GM12878 (cell line): Measurements from ENCODE around the gene CTRL. TPM values are rescaled to one million over a fixed set of nuclear protein-coding genes. Genes with fewer than 3 reads are reported as not detected.

Experiments used
- ATAC-seq: fragments of 200-7000 bp; cut with Tn5 transposase; 3 replicates; pipeline ENCODE4 v1.9.1; 2020; ENCODE audit warnings: mild to moderate bottlenecking, moderate library complexity
- BruUV-seq: library from RNA; stranded (reverse); fragments of 400-500 nt; replicated peaks from 2 replicates; lab custom pipeline; 2021; lab: Mats Ljungman, UMichigan
- CTCF ChIA-PET: fragments of 300-600 bp; sonication (Branson Sonifier 250); formaldehyde crosslinking; extraction: SDS; loops from one replicate; lab custom pipeline; 2021; ENCODE audit warnings: inconsistent platforms; lab: Yijun Ruan, JAX
- POLR2A ChIA-PET: fragments of 350-600 bp; formaldehyde crosslinking; extraction: SDS; loops from one replicate; lab custom pipeline; 2021; ENCODE audit warnings: inconsistent platforms; lab: Charles Lee
- RAD21 ChIA-PET: fragments of 300-600 bp; sonication (Branson Sonifier 250); formaldehyde crosslinking; loops from one replicate; lab custom pipeline; 2023; ENCODE audit warnings: antibody characterized with exemption; ENCODE audit not compliant: unreplicated experiment; lab: Charles Lee
- SMC1A ChIA-PET: fragments of 300-600 bp; sonication (Branson Sonifier 250); formaldehyde crosslinking; loops from one replicate; lab custom pipeline; 2023; ENCODE audit not compliant: unreplicated experiment, uncharacterized antibody; lab: Charles Lee
- DNase-seq: peaks from one replicate; pipeline ENCODE4 v3.0.0-alpha.2; 2011; ENCODE audit warnings: low read depth, low spot score
- FAIRE-seq: peaks from 3 replicates; lab custom pipeline; 2011; peaks lifted over from hg19 to GRCh38; lab: Jason Lieb, UNC
- H2AFZ ChIP-seq: 2 replicates; pipeline ENCODE4 v1.6.0; 2011; ENCODE audit warnings: low read depth, low read length, control low read depth; ENCODE audit not compliant: control insufficient read depth
- H3K27ac ChIP-seq: 2 replicates; pipeline ENCODE4 v1.5.1; 2011; ENCODE audit warnings: control low read depth; ENCODE audit not compliant: control insufficient read depth, insufficient read depth
- H3K27me3 ChIP-seq, 2 experiments: replicated peaks in 1 of 2; 2 replicates each; pipeline versions ENCODE4 v1.6.0 to v1.6.1; 2011; ENCODE audit warnings: low read length in 1 of 2; ENCODE audit not compliant: control insufficient read depth in 2 of 2, insufficient read depth in 2 of 2
- H3K36me3 ChIP-seq, 2 experiments: 2 replicates each; pipeline ENCODE4 v1.5.1; 2011; ENCODE audit warnings: low read length in 1 of 2; ENCODE audit not compliant: control insufficient read depth in 2 of 2, insufficient read depth in 2 of 2
- H3K4me1 ChIP-seq: 2 replicates; pipeline ENCODE4 v1.6.1; 2011; ENCODE audit warnings: mild to moderate bottlenecking, low read length, moderate library complexity, mixed read lengths; ENCODE audit not compliant: control insufficient read depth, insufficient read depth
- H3K4me2 ChIP-seq: 2 replicates; pipeline ENCODE4 v1.6.0; 2011; ENCODE audit warnings: control low read depth; ENCODE audit not compliant: control insufficient read depth, insufficient read depth
- H3K4me3 ChIP-seq: fragments of 200-600 bp; sonication (generic); 2 replicates; pipeline ENCODE4 v1.5.1; 2016
- H3K79me2 ChIP-seq: 2 replicates; pipeline ENCODE4 v1.6.0; 2011; ENCODE audit warnings: low read length; ENCODE audit not compliant: control insufficient read depth, insufficient read depth
- H3K9ac ChIP-seq: 2 replicates; pipeline ENCODE4 v1.8.0; 2011; ENCODE audit warnings: low read length, control low read depth, mixed read lengths; ENCODE audit not compliant: control insufficient read depth, insufficient read depth
- H3K9me3 ChIP-seq: replicated peaks from 3 replicates; pipeline ENCODE4 v1.5.1; 2011; ENCODE audit warnings: mild to moderate bottlenecking, low read length; ENCODE audit not compliant: control insufficient read depth, insufficient read depth
- H4K20me1 ChIP-seq: 2 replicates; pipeline ENCODE4 v1.6.0; 2011; ENCODE audit not compliant: control insufficient read depth, insufficient read depth
- BMI1 ChIP-seq: fragments of 450-650 bp; IDR thresholded peaks from 2 replicates; pipeline ENCODE4 v1.6.1; 2016; ENCODE audit warnings: mild to moderate bottlenecking, moderate library complexity, borderline replicate concordance
- CBX5 ChIP-seq: sonication (generic); IDR thresholded peaks from 2 replicates; pipeline ENCODE4 v1.6.1; 2016; ENCODE audit warnings: low read depth, moderate library complexity, mild to moderate bottlenecking, inconsistent platforms
- E2F4 ChIP-seq: IDR thresholded peaks from 2 replicates; pipeline ENCODE4 v1.6.1; 2012; ENCODE audit warnings: low read depth, low read length, improper control_type of control experiment
- KLF5 ChIP-seq: fragments of 450-650 bp; IDR thresholded peaks from 2 replicates; pipeline ENCODE4 v1.6.1; 2014; ENCODE audit warnings: mild to moderate bottlenecking; ENCODE audit not compliant: partially characterized antibody
- MAX ChIP-seq: IDR thresholded peaks from 2 replicates; pipeline ENCODE4 v1.6.1; 2012; ENCODE audit warnings: low read depth, low read length, improper control_type of control experiment
- NFIC ChIP-seq: IDR thresholded peaks from 2 replicates; pipeline ENCODE4 v1.6.1; 2012; ENCODE audit warnings: low read depth, mild to moderate bottlenecking, inconsistent platforms, low read length, moderate library complexity
- PAX5 ChIP-seq: IDR thresholded peaks from 2 replicates; pipeline ENCODE4 v1.6.1; 2011; ENCODE audit warnings: low read depth, low read length, borderline replicate concordance
- RAD21 ChIP-seq: IDR thresholded peaks from 2 replicates; pipeline ENCODE4 v1.6.1; 2011; ENCODE audit warnings: mild to moderate bottlenecking, low read depth, low read length, moderate library complexity; ENCODE audit not compliant: insufficient read depth
- RB1 ChIP-seq: fragments of 450-650 bp; formaldehyde crosslinking; IDR thresholded peaks from 2 replicates; pipeline ENCODE4 v1.6.1; 2017; ENCODE audit warnings: mild to moderate bottlenecking, borderline replicate concordance
- RFX5 ChIP-seq: IDR thresholded peaks from 2 replicates; pipeline ENCODE4 v1.6.1; 2011; ENCODE audit warnings: low read depth, low read length, improper control_type of control experiment
- SIX5 ChIP-seq: IDR thresholded peaks from 2 replicates; pipeline ENCODE4 v1.6.1; 2011; ENCODE audit warnings: mild to moderate bottlenecking, low read depth, low read length, moderate library complexity; ENCODE audit not compliant: severe bottlenecking
- SP1 ChIP-seq: IDR thresholded peaks from one replicate; pipeline ENCODE4 v1.6.1; 2011; ENCODE audit warnings: low read depth, low read length
- USF1 ChIP-seq: IDR thresholded peaks from 2 replicates; pipeline ENCODE4 v1.6.1; 2011; ENCODE audit warnings: borderline replicate concordance, low read depth, mild to moderate bottlenecking, moderate library complexity, mixed read lengths, low read length; ENCODE audit not compliant: insufficient read depth; ENCODE audit errors: extremely low read length
- ZNF274 ChIP-seq: IDR thresholded peaks from one replicate; pipeline ENCODE4 v1.8.0; 2011; ENCODE audit not compliant: insufficient read length, insufficient read depth
- ZSCAN29 ChIP-seq: fragments of 450-650 bp; IDR thresholded peaks from 2 replicates; pipeline ENCODE4 v1.6.1; 2017; ENCODE audit warnings: mild to moderate bottlenecking, moderate library complexity
- WGBS: methylation state at CpG from one replicate; pipeline ENCODE4 v1.1.6; 2016; ENCODE audit warnings: low lambda C conversion rate; ENCODE audit not compliant: insufficient replicate concordance, insufficient coverage; ENCODE audit errors: missing lambda C conversion rate; 5-methylcytosine and 5-hydroxymethylcytosine counted together
- in situ Hi-C: fragments of 300-500 bp; cut with MboI; formaldehyde crosslinking; loops from 9 replicates; pipeline ENCODE4 v1.14.3; 2018; ENCODE audit warnings: mixed read lengths
- intact Hi-C: fragments of 100-400 bp; cut with micrococcal nuclease; formaldehyde crosslinking; loops from one replicate; pipeline ENCODE4 v1.14.2; 2022; ENCODE audit not compliant: unreplicated experiment
- polyA plus RNA-seq, 11 experiments: library from polyadenylated mRNA; depleted of rRNA in 4 of 11; unstranded in 6 of 11; stranded (reverse) in 5 of 11; fragments of >200 nt; fragmentation: Nextera tagmentation in 4 of 11; fragmentation: Illumina TruSeq in 1 of 11; extraction: Ambion mirVana in 4 of 11; extraction: Trizol in 1 of 11; gene quantifications; 1 replicate in 1 of 11; 2 replicates in 10 of 11; pipeline versions ENCODE4 v1.2.1 to v1.2.3, GENCODE V29; 2011 to 2016; ENCODE audit warnings: inconsistent platforms in 2 of 11, missing spikeins in 2 of 11, low read depth in 1 of 11
- total RNA-seq, 4 experiments: library from RNA; depleted of rRNA in 3 of 4; stranded (reverse); fragments of >200 nt in 3 of 4; fragmentation: Illumina TruSeq in 1 of 4; extraction: Trizol in 1 of 4; gene quantifications; 2 replicates each; pipeline versions ENCODE4 v1.2.1 to v1.2.3, GENCODE V29; 2013 to 2021
- TF ChIP-seq, protein P1 (sequence below): IDR thresholded peaks from 2 replicates; pipeline ENCODE4 v1.6.1; 2011; ENCODE audit warnings: low read depth, mild to moderate bottlenecking, low read length, moderate library complexity, borderline replicate concordance; ENCODE audit errors: extremely low read depth
- TF ChIP-seq, protein P2 (sequence below), 3 experiments: IDR thresholded peaks in 2 of 3; conservative IDR thresholded peaks in 1 of 3; 2 replicates each; pipeline ENCODE4 v1.5.1; 2011; ENCODE audit warnings: low read depth in 3 of 3, low read length in 3 of 3, mild to moderate bottlenecking in 3 of 3, control low read depth in 2 of 3, moderate library complexity in 2 of 3, inconsistent platforms in 1 of 3, mixed read lengths in 1 of 3; ENCODE audit not compliant: control insufficient read depth in 2 of 3, insufficient read depth in 1 of 3; ENCODE audit errors: extremely low read depth in 1 of 3

The CTRL gene
- total and polyA plus RNA-seq, 10 of the 15 experiments (the other 5 are each of a cell fraction or from before 2014, with no cell fraction given) = 1.1 to 4.9 (median 2.6) TPM

- POLR2A ChIA-PET = no interaction called here
- no peak overlapping the region for H3K27ac ChIP-seq
- no peaks in the 10 kb centered on the region for H3K4me1 ChIP-seq
- in situ Hi-C loops = no loop called here
- no peak overlapping the region for H2AFZ ChIP-seq
- H3K27me3 ChIP-seq = no peaks in the 10 kb centered on the region
- DNase-seq = no peak
- no peak overlapping the region for H3K4me2 ChIP-seq
- no peak for FAIRE-seq
- no peak overlapping the region for H3K9ac ChIP-seq
- intact Hi-C loops = loop anchor here (10.0 kb wide), 1 partner anchor 395 kb away; the partner anchor contains the start of gene RIPOR1
- TF ChIP-seq ZSCAN29 = no peak
- TF ChIP-seq, protein P1, sequence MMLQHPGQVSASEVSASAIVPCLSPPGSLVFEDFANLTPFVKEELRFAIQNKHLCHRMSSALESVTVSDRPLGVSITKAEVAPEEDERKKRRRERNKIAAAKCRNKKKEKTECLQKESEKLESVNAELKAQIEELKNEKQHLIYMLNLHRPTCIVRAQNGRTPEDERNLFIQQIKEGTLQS = no peak
- TF ChIP-seq RFX5 = no peak
- TF ChIP-seq PAX5 = no peak
- TF ChIP-seq BMI1 = no peak
- no peak for TF ChIP-seq E2F4
- TF ChIP-seq SIX5 = no peak
- no peak for TF ChIP-seq KLF5
- no peak for TF ChIP-seq MAX
- TF ChIP-seq USF1 = no peak
- TF ChIP-seq ZNF274 = no peak
- peak; percentile 12; the same call in 1 of the 2 replicates for TF ChIP-seq RAD21
- TF ChIP-seq CBX5 = no peak
- no peak for TF ChIP-seq NFIC
- TF ChIP-seq, protein P2, sequence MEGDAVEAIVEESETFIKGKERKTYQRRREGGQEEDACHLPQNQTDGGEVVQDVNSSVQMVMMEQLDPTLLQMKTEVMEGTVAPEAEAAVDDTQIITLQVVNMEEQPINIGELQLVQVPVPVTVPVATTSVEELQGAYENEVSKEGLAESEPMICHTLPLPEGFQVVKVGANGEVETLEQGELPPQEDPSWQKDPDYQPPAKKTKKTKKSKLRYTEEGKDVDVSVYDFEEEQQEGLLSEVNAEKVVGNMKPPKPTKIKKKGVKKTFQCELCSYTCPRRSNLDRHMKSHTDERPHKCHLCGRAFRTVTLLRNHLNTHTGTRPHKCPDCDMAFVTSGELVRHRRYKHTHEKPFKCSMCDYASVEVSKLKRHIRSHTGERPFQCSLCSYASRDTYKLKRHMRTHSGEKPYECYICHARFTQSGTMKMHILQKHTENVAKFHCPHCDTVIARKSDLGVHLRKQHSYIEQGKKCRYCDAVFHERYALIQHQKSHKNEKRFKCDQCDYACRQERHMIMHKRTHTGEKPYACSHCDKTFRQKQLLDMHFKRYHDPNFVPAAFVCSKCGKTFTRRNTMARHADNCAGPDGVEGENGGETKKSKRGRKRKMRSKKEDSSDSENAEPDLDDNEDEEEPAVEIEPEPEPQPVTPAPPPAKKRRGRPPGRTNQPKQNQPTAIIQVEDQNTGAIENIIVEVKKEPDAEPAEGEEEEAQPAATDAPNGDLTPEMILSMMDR (IDR thresholded peaks at IDR 0.05 in 2 of 3, conservative IDR thresholded peaks at IDR 0.05 in 1 of 3; ENCODE audit: control insufficient read depth in 2 of 3, extremely low read depth in 1 of 3, insufficient read depth in 1 of 3, low read depth in 3 of 3, low read length in 3 of 3) = peak in 2 of 3 experiments; percentile 21 to 24; a peak in 2 of 6 replicates
- no peak for TF ChIP-seq RB1
- TF ChIP-seq SP1 = no peak
- H3K36me3 ChIP-seq = peaks cover 0 to 3% of the 10 kb centered on the region in 2 experiments; a peak in 1 of 4 replicates
- no peaks in the 10 kb centered on the region for H3K9me3 ChIP-seq
- WGBS = 99% methylated on average over 6 of the region's 6 CpGs
- ATAC-seq = peak; percentile 66
- H3K4me3 ChIP-seq = no peak overlapping the region
- RAD21 ChIA-PET = no interaction called here
- SMC1A ChIA-PET = interaction anchor here (1.0 kb wide), 1 partner anchor 16 kb away, joined by 4 read pairs; no protein-coding TSS in a partner anchor
- no peaks in the 10 kb centered on the region for H3K79me2 ChIP-seq
- no TSS peak for BruUV-seq
- CTCF ChIA-PET = interaction anchor here (0.6 to 2.0 kb wide), 8 partner anchors 17 to 399 kb away, joined by 3 to 7 read pairs (median 4); partner anchors contain the start of gene PSMB10
- H4K20me1 ChIP-seq = no peaks in the 10 kb centered on the region
Measured at GRCh38 chr16:67919622-67920221, 11.9 kb downstream of the CTRL start.
